Measurements from ENCODE around the gene SLC39A6. TPM values are rescaled to one million over a fixed set of nuclear protein-coding genes. Genes with fewer than 3 reads are reported as not detected.

SLC39A6 gene
- total RNA-seq, 1 donor: 88.6 TPM

DNA sequence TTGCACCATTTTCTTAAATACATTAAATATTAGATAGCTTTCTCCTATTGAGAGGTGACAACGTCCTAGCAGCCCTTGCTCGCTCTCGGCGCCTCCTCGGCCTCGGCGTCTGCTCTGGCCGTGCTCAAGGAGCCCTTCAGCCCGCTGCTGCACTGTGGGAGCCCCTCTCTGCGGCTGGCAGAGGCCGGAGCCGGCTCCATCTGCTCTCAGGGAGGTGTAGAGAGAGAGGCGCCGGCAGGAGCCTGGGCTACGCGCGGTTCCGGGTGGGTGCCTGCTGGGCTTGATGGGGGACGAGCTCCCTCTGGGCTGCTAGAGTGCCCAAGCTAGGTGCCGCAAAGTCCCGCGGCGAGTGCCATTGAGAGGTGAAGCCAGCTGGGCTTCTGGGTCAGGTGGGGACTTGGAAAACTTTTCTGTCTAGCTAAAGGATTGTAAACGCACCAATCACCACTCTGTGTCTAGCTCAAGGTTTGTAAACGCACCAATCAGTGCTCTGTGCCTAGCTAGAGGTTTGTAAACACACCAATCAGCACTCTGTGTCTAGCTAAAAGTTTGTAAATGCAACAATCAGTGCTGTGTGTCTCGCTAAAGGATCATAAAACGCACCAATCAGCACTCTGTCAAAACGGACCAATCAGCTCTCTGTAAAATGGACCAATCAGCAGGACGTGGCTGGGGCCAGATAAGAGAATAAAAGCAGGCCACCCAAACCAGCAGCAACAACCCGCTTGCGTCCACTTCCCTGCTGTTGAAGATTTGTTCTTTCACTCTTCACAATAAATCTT lies 64.9 kb downstream of the SLC39A6 start:
- no peak for DNase-seq (ENCODE audit: low read depth)
- no peak overlapping the region for H3K4me3 ChIP-seq (ENCODE audit: low read depth, low read length)
- TF ChIP-seq, protein P1, sequence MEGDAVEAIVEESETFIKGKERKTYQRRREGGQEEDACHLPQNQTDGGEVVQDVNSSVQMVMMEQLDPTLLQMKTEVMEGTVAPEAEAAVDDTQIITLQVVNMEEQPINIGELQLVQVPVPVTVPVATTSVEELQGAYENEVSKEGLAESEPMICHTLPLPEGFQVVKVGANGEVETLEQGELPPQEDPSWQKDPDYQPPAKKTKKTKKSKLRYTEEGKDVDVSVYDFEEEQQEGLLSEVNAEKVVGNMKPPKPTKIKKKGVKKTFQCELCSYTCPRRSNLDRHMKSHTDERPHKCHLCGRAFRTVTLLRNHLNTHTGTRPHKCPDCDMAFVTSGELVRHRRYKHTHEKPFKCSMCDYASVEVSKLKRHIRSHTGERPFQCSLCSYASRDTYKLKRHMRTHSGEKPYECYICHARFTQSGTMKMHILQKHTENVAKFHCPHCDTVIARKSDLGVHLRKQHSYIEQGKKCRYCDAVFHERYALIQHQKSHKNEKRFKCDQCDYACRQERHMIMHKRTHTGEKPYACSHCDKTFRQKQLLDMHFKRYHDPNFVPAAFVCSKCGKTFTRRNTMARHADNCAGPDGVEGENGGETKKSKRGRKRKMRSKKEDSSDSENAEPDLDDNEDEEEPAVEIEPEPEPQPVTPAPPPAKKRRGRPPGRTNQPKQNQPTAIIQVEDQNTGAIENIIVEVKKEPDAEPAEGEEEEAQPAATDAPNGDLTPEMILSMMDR (IDR thresholded peaks at IDR 0.05; ENCODE audit: insufficient read depth, low read length): no peak

GRCh38 chr18:36058674-36059073 lies 70.5 kb downstream of the SLC39A6 start:
- TF ChIP-seq, protein P1 (IDR thresholded peaks at IDR 0.05; ENCODE audit: insufficient read depth, low read length): no peak
- no peak overlapping the region for H3K4me3 ChIP-seq (ENCODE audit: low read depth, low read length)
- DNase-seq (ENCODE audit: low read depth): no peak

Other genes starting within 250 kb of the SLC39A6 start
- 32.6 and 47.4 TPM in 2 replicates for gene RPRD1A, start 61.8 kb downstream of the SLC39A6 start, total RNA-seq (ENCODE audit: low replicate concordance)
- gene ELP2, start 559 bp upstream of the SLC39A6 start, total RNA-seq (ENCODE audit: low replicate concordance): 83.3 and 119 TPM in 2 replicates
- 3.5 and 13.1 TPM in 2 replicates for gene MOCOS, start 58.2 kb upstream of the SLC39A6 start, total RNA-seq (ENCODE audit: low replicate concordance)
- gene FHOD3, start 168.4 kb upstream of the SLC39A6 start, total RNA-seq (ENCODE audit: low replicate concordance): 3.0 and 3.3 TPM in 2 replicates